Muscle of leg (tissue), 11 donors: ENCODE data around the gene PASK. TPM values are rescaled to one million over a fixed set of nuclear protein-coding genes. Genes with fewer than 3 reads are reported as not detected.

Experiments
- DNase-seq: peaks from one replicate; pipeline ENCODE4 v3.0.0; 2013
- H3K27ac ChIP-seq: one replicate; pipeline ENCODE4 v1.5.1; 2013; ENCODE audit warnings: mild to moderate bottlenecking, low read length, control low read depth
- H3K27me3 ChIP-seq: one replicate; pipeline ENCODE4 v1.6.1; 2013; ENCODE audit warnings: low read length; ENCODE audit not compliant: control insufficient read depth, insufficient read depth
- H3K36me3 ChIP-seq: one replicate; pipeline ENCODE4 v1.6.1; 2013; ENCODE audit warnings: low read length; ENCODE audit not compliant: control insufficient read depth, insufficient read depth
- H3K4me1 ChIP-seq: one replicate; pipeline ENCODE4 v1.6.1; 2013; ENCODE audit warnings: low read length; ENCODE audit not compliant: control insufficient read depth, insufficient read depth
- H3K4me3 ChIP-seq: one replicate; pipeline ENCODE4 v1.5.1; 2013; ENCODE audit warnings: low read length, control low read depth
- H3K9me3 ChIP-seq: replicated peaks from 2 replicates; pipeline ENCODE4 v1.6.1; 2013; ENCODE audit warnings: low read depth, low read length; ENCODE audit not compliant: control insufficient read depth
- WGBS: methylation state at CpG from one replicate; pipeline ENCODE4 v1.1.5; 2013; ENCODE audit warnings: missing lambda C conversion rate; ENCODE audit not compliant: insufficient coverage; 5-methylcytosine and 5-hydroxymethylcytosine counted together
- polyA plus RNA-seq, 8 donors: library from polyadenylated mRNA; unstranded; fragments of 120-200 nt; gene quantifications; one replicate each; pipeline versions ENCODE4 v1.2.1 to v1.2.3, GENCODE V29; 2013; ENCODE audit warnings: inconsistent platforms in 1 of 8, low replicate concordance in 1 of 8; ENCODE audit not compliant: insufficient read length in 8 of 8, insufficient read depth in 1 of 8
- total RNA-seq: library from RNA; stranded (reverse); fragments of 120-200 nt; gene quantifications from one replicate; pipeline ENCODE4 v1.2.4, GENCODE V29; 2013

Gene PASK
- total and polyA plus RNA-seq, 9 donors: 2.2 to 8.6 (median 6.1) TPM

DNA sequence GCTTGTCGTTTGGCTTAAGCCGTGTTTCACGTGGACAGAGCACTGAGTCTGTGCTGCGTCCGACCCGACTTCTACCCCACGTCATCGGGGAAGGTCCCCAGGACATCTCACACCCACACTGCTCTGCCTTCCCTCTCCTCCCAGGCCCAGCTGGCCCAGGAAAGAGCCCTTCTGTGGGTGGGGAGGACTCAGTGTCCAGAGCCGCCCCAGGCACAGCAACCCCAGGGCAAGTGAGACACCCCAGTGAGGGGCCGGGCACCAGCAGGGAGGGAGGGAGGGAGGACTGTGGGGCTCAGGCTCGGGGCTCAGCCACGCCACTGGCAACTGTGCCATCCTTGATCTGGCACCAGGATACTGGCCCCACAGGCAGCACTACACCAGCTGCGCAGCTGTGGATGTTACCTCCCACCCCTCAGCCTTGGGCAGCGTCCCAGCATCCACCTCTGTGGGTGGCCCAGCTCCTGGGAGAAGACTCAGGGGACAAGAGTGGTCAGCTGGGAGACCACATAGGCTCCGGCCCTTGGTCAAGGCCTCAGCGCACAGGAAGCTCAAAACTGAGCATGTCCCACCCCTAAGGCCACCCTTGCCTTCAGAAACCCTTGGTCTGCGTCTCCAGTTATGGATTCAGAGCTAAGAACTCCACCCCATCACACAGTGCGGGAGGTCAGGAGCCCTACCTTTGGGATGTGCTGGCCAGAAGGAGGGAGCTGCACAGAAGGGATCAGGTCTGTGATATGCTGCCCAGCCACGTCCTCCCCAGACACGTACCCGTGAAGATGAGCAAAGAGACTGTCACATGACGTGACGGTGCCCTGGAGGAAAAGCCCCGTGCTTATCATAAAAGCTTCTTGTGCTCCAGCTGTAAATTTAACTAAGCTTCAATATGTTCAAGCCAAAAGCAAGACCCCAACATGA is 11.7 kb downstream of the PASK start:
- no peak for DNase-seq
- peaks cover 11% of the 10 kb centered on the region for H3K36me3 ChIP-seq
- 89% methylated on average over 15 of the region's 24 CpGs for WGBS
- no peaks in the 10 kb centered on the region for H3K27me3 ChIP-seq
- no peak overlapping the region for H3K4me3 ChIP-seq
- no peaks in the 10 kb centered on the region for H3K4me1 ChIP-seq
- H3K27ac ChIP-seq: no peak overlapping the region
- H3K9me3 ChIP-seq: no peaks in the 10 kb centered on the region

DNA sequence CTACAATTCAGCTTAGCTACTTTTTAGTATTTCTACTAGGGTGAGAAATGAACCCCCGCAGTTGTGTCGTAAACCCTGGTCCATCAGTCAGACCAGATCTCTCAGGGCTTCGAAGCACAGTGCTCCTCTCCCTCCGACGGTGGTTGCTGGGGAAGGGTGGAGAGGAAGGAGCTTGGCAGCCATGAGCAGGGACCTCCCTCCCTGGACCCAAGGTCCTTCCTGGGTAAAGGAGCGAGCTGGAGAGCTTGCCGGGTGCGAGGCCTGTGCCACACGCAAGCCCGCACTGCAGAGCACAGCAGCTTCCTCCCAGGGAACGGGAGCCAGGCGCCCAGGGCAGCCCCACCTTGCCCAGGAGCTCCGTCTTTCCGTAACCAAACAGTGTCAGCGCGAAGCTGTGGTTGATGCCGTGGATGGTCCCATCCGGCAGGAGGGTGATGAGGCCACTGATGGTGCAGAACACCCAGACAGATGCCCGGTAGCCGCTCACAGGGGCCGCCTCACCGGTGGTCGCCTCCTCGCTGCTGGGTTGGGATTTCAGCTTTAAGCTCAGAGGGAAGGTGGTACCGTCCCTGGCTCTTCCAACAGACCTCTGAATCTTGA is 12.5 kb downstream of the PASK start:
- peaks cover 11% of the 10 kb centered on the region for H3K36me3 ChIP-seq
- no peak overlapping the region for H3K27ac ChIP-seq
- no peaks in the 10 kb centered on the region for H3K9me3 ChIP-seq
- no peaks in the 10 kb centered on the region for H3K27me3 ChIP-seq
- WGBS: 91% methylated on average over 23 of the region's 25 CpGs
- H3K4me1 ChIP-seq: no peaks in the 10 kb centered on the region
- H3K4me3 ChIP-seq: no peak overlapping the region
- no peak for DNase-seq

DNA sequence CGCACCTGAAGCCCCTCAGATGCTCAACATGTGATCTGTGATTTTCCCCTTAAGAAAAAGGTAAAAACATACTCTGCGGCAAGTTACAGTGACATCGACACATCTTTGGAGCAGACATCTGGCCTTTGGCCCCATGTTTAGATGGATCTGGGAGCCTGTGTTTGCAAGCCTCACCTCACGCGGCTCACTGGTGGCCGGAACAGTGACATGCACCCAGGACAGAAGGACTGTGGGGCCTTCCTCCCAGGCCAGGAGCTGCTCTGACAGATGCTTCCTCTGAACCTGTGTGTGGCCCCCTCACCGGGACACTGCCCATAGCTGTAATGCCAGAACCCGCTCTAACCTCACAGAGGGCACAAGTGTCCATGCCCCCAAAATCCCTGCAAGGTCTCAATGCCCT is 13.1 kb downstream of the PASK start:
- no peak for DNase-seq
- Histone ChIP-seq H3K4me3 (no peak overlapping the region), H3K27ac (no peak overlapping the region), H3K36me3 (peaks cover 11% of the 10 kb centered on the region), H3K9me3 (no peaks in the 10 kb centered on the region), H3K27me3 (no peaks in the 10 kb centered on the region), H3K4me1 (no peaks in the 10 kb centered on the region)
- 72% methylated on average over 6 of the region's 8 CpGs for whole genome bisulfite sequencing

DNA sequence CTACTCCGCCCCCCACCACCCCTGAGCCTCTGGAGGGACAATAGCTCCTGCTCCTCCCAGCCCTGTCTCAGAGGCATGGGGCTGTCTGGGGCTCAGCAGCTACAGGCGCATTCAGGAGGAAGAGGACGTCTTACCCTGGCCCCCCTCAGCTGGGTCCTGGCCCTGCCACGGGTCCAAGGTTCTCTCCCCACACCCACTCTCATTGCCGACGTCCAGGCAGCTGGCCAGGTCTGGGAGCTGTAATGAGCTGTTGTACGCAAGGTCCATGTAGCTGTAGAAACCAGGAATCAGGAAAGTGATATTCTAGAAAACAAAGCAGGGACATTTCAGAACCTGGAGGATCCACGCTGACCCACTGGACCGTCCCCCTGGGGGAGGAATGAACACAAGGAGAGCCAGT is 13.5 kb downstream of the PASK start:
- WGBS: 81% methylated on average over 5 of the region's 9 CpGs
- Histone ChIP-seq H3K4me1 (no peaks in the 10 kb centered on the region), H3K36me3 (peaks cover 11% of the 10 kb centered on the region), H3K4me3 (no peak overlapping the region), H3K27me3 (no peaks in the 10 kb centered on the region), H3K27ac (no peak overlapping the region), H3K9me3 (no peaks in the 10 kb centered on the region)
- peak; percentile 30 for DNase-seq

DNA sequence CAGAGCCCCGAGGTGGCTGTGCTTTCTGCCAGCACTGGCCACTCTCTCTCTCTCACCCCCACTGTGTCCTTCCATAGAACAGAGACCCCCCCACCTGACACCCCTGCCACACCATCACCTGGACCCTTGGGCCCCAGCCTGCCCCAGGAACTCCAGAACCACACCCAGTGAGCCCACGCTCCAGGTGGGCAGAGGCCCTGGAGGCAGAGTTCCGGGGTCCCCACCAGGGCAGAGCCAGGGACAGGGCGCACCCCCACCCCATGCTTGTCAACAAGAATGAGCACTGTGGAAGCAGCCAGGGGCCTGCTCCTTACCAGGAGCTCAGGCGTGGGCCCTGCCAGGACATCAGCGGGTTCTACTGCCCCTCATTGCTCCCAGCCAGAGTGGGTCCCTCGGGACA is 14.6 kb downstream of the PASK start:
- Histone ChIP-seq H3K27me3 (no peaks in the 10 kb centered on the region), H3K9me3 (no peaks in the 10 kb centered on the region), H3K36me3 (peaks cover 11% of the 10 kb centered on the region), H3K4me1 (no peaks in the 10 kb centered on the region), H3K27ac (no peak overlapping the region), H3K4me3 (no peak overlapping the region)
- WGBS: 79% methylated on average over 6 of the region's 7 CpGs
- no peak for DNase-seq

DNA sequence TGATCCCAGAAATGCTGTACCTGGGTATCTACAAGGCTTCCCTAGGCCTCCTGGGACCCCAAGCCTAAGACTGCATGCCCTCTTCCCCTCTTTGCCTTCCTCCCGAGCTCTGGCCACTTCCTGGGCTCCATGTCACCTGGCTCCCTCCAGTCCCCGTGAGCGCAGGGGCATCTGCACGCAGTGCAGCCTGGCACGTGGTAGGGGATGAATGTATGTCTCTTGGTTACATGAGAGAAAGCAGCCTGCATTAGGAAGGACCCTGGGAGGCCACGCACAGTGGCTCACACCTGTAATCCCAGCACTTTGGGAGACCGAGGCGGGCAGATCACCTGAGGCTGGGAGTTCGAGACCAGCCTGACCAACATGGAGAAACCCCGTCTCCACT is 15.8 kb downstream of the PASK start:
- DNase-seq: no peak
- no peaks in the 10 kb centered on the region for H3K27me3 ChIP-seq
- no peak overlapping the region for H3K27ac ChIP-seq
- 100% methylated on average over 3 of the region's 10 CpGs for WGBS
- no peaks in the 10 kb centered on the region for H3K4me1 ChIP-seq
- no peak overlapping the region for H3K4me3 ChIP-seq
- H3K36me3 ChIP-seq: peaks cover 8% of the 10 kb centered on the region
- H3K9me3 ChIP-seq: no peaks in the 10 kb centered on the region

DNA sequence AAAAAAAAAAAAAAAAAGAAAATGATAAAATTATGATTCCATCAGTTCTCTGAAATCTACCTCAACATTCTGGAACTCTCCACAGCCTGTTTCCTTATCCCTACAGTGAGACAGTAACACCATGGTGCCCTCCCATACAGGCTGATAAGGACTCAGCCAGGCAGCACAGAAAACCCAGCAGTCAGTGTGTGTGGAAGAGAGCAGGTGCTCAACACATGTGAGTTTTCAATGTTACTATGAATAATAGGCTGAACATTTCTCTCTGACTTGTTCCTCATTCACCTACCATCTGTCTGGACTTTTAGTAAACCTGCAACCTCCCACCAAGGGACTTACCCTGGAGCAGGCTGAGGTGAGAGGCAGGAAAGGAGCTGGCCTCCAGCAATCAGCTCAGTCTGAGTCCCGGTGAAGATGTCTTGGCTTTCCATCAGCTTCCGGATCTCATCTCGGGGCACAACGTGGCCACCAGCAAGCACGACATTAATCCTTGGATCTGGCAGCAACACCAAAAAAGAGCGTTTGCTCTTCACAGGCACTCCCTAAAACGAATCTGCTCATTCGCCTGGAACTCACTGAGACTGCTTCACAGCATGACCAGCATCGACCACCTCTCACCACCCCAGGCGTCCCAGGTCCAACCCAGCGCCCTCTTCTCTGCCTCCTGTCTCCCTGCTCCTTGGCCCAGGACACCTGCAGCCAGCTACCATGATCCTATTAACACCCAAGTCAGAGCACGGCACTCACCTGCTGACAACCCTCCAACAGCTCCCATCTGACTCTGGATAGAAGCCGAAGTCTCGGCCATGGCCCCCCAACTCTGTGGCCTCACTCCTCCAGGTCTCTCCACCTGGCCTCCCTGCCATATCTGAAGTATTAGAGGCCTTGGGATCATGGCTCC is 16.5 kb downstream of the PASK start:
- H3K4me1 ChIP-seq: no peaks in the 10 kb centered on the region
- peaks cover 2% of the 10 kb centered on the region for H3K36me3 ChIP-seq
- H3K4me3 ChIP-seq: no peak overlapping the region
- whole genome bisulfite sequencing: 67% methylated on average over 14 of the region's 14 CpGs
- H3K27ac ChIP-seq: no peak overlapping the region
- H3K27me3 ChIP-seq: no peaks in the 10 kb centered on the region
- DNase-seq: no peak
- H3K9me3 ChIP-seq: no peaks in the 10 kb centered on the region

DNA sequence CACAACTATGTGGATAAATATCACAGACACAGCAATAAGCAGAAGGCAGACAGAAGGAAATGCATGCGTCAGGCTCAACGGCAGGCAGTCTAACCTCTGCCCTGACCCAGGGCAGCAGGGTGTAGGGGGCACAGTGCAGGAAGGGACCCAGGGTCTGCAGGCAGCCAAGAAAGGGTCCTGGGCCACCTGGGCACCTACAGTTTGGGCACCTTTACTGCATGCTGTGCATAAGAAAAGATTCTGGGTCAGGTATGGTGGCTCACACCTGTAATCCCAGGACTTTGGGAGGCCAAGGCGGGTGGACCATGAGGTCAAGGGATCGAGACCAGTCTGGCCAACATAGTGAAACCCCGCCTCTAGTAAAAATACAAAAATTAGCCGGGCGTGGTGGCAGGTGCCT is 17.7 kb downstream of the PASK start:
- 91% methylated on average over 7 of the region's 7 CpGs for WGBS
- no peaks in the 10 kb centered on the region for H3K36me3 ChIP-seq
- H3K9me3 ChIP-seq: no peaks in the 10 kb centered on the region
- H3K4me1 ChIP-seq: no peaks in the 10 kb centered on the region
- no peak overlapping the region for H3K4me3 ChIP-seq
- H3K27ac ChIP-seq: no peak overlapping the region
- H3K27me3 ChIP-seq: no peaks in the 10 kb centered on the region
- DNase-seq: no peak

DNA sequence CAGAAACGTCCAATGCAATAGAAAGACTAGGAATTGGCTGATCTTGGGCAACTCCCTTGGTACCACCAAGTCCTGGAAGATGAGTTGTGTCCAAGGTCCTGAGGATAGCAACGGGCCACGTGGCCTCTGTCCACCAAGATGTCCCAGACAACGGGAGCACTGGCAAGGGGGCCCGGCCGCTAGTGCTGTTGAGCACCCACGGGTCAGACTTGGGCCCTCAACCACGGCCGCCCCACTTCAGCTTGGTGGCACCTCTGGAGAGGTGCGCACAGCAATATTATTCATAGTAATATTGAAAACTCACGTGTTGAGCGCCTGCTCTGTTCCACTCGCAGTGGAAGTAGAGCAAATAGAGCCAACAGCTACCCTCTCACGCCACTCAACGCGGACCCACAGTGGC is 19.0 kb downstream of the PASK start:
- Histone ChIP-seq H3K27ac (no peak overlapping the region), H3K36me3 (no peaks in the 10 kb centered on the region), H3K9me3 (no peaks in the 10 kb centered on the region), H3K4me1 (no peaks in the 10 kb centered on the region), H3K27me3 (no peaks in the 10 kb centered on the region), H3K4me3 (no peak overlapping the region)
- no peak for DNase-seq
- 83% methylated on average over 12 of the region's 16 CpGs for WGBS
